SW 1271 (cell line): ENCODE data around the gene ADAMTSL2.
"Not testable (repeated sequence)": the region's sequence is repeated elsewhere in the genome, so short reads cannot be mapped to it uniquely, and the experiment has no call there.

Source experiments
- DNase-seq, 2 experiments: peaks; one replicate each; lab custom pipeline; 2025; lab: John Stamatoyannopoulos, UW

The ADAMTSL2 gene

GRCh38 chr9:133558191-133559126 lies 24.0 kb downstream of the ADAMTSL2 start:
- no peak for DNase-seq

GRCh38 chr9:133560311-133560710 lies 25.8 kb downstream of the ADAMTSL2 start:
- no peak for DNase-seq

GRCh38 chr9:133560944-133561343 lies 26.4 kb downstream of the ADAMTSL2 start:
- DNase-seq = no peak

GRCh38 chr9:133561976-133562554 lies 27.6 kb downstream of the ADAMTSL2 start:
- DNase-seq = no peak

DNA sequence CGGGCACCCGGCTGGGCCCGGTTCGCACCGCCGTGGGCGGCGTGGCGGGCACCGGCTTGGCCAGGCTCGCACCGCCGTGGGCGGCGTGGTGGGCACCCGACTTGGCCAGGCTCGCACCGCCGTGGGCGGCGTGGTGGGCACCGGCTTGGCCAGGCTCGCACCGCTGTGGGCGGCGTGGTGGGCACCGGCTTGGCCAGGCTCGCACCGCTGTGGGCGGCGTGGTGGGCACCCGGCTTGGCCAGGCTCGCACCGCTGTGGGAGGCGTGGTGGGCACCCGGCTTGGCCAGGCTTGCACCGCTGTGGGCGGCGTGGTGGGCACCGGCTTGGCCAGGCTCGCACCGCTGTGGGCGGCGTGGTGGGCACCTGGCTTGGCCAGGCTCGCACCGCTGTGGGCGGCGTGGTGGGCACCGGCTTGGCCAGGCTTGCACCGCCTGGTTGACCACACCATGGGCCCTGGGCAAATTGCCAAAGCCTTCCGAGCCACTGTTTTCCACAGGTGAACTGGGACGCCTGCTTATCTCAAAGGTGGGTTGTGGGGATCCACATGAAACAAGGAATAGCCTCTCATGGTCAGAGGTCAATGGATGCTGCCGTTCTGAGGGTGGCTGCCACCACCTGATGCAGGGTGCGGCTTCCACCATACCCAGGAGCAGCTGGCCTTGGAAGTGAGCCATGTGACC lies 28.2 kb downstream of the ADAMTSL2 start:
- DNase-seq = no peak

GRCh38 chr9:133563291-133563796 lies 28.8 kb downstream of the ADAMTSL2 start:
- DNase-seq = no peak

DNA sequence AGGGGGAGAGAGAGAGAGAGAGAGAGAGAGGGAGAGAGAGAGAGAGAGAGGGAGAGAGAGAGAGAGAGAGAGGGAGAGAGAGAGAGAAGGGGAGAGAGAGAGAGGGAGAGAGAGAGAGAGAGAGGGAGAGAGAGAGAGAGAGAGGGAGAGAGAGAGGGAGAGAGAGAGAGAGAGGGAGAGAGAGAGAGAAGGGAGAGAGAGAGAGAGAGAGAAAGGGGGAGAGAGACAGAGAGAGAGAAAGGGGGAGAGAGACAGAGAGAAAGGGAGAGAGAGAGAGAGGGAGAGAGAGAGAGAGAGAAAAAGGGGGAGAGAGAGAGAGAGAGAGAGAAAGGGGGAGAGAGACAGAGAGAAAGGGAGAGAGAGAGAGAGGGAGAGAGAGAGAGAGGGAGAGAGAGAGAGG lies 29.3 kb downstream of the ADAMTSL2 start:
- not testable (repeated sequence) for DNase-seq

DNA sequence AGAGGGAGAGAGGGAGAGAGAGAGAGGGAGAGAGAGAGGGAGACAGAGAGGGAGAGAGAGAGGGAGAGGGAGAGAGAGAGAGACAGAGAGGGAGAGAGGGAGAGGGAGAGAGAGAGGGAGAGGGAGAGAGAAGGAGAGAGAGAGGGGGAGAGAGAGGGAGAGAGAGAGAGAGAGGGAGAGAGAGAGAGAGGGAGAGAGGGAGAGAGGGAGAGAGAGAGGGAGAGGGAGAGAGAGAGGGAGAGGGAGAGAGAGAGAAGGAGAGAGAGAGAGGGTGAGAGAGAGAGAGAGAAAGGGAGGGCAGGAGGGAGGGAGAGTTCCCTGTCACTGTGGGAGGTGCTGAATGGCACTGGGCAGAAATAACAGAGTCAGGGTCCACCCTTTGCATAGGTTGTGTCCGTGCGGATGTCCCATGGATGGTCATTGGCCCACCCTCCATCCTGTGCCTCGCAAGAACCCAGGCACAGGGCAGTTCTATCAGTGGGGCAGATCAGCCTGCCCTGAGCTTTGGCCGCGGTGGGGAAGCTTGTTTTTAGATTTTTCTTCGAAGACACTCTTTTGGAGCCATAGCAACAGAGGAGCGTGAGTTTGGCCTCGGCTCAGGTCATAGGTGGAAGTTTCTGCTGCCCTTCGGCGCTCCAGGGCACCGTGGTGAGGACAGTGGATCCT lies 30.1 kb downstream of the ADAMTSL2 start:
- DNase-seq = no peak

DNA sequence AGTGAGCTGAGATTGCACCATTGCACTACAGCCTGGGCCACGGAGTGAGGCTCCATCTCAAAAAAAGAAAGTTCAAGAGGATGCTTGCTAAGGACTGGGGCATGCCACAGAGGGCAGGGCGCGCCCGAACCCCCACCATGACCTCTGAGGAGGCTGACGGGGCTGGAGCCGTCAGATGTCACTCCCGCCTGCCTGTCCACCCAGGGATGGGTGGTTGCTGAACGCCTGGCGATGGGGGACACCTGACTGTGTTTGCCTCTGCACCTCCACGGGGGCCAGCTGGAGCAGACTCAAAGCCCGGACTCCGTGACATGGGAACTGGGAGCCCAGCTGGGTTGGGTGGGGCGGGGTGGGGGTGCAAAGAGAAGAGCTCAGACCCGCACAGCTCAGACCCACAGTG lies 31.9 kb downstream of the ADAMTSL2 start:
- DNase-seq = no peak

- DNase-seq = no peak
These were observed 32.3 kb downstream of the ADAMTSL2 start for GRCh38 chr9:133566817-133567216.

DNA sequence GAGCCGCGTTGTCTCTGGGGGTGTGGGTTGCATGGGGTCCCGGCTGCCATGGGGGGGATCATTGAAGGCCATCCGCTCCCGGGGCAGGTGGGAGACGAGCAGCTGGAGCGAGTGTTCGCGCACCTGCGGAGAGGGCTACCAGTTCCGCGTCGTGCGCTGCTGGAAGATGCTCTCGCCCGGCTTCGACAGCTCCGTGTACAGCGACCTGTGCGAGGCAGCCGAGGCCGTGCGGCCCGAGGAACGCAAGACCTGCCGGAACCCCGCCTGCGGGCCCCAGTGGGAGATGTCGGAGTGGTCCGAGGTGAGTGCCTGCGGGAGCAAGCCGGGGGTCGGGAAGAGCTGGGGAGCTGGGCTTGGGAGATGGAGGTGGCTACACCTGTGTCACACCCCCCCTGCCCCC lies 33.7 kb downstream of the ADAMTSL2 start:
- DNase-seq = no peak

GRCh38 chr9:133569121-133569785 lies 34.7 kb downstream of the ADAMTSL2 start:
- DNase-seq = no peak

DNA sequence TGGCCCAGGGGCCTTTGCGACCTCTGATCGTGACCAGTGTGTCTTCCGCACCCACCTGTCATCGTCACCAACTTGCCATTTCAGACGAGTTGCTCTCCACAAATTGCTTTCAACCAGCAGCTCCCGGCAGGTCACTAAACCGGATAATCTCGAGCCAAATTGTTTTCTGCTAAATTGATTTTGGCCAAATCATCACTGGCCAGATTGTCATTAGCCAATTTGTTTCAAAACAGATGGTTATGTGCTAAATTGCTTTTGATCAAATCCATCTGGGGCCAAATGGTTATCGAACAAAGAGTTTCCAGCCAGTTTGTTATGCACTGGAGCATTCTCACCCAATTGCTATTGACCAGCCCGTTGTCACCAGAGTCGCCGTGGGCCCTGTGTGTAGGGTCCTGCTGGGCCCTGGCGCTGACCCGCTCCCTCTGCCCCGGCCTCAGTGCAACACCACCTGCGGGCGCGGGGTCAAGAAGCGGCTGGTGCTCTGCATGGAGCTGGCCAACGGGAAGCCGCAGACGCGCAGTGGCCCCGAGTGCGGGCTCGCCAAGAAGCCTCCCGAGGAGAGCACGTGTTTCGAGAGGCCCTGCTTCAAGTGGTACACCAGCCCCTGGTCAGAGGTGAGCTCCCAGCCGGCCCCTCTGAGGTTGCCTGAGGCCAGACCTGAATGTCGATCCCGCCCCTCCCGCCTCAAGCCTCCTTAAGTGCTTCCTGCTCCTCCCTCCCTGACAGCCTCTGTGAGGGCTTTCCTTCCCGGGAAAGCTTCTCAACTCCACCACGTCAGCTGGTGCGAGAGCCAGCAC lies 35.6 kb downstream of the ADAMTSL2 start:
- no peak for DNase-seq

DNA sequence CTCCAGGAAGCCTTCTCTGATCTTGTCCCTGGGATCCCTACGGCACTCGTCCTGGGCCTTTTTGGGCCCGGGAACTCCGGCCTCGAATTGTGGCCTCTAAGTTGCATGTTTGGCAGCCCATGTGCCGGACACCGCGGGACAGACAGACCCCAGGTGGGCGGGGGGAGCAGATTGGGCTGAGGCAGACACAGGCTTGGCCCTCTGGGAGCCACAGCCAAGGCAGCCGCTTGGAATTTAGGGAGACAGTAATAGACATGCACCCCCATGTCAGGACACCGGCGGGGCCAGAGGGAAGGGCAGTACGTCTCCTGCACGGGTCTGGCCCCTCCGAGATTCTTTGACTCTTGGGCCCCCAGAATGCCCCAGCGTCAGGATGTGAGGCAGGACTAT lies 36.2 kb downstream of the ADAMTSL2 start:
- DNase-seq = no peak

DNA sequence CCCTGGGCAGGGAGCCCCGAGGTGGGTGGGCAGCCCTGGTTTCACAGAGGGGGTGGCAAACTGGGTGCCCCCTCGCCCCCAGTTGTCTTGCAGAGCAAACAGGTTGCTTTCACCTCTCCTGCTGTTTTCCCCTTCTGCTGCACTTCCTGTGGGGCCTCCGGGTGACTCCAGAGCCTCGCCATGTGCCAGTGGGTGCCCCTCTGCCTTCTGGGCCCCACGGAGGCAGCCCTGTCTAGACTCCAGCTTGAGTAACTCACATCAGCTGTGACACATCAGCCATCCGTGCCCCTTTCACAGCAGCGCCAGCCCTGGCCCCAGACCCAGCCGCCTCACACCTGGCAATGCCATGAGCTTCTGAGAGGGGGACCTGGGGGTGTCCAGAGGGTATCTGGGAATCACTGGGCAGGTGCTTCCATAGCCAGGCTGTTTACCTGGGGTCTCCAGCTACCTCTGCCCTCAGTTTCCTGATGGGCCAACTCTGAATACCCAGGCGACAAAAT lies 36.9 kb downstream of the ADAMTSL2 start:
- no peak for DNase-seq

DNA sequence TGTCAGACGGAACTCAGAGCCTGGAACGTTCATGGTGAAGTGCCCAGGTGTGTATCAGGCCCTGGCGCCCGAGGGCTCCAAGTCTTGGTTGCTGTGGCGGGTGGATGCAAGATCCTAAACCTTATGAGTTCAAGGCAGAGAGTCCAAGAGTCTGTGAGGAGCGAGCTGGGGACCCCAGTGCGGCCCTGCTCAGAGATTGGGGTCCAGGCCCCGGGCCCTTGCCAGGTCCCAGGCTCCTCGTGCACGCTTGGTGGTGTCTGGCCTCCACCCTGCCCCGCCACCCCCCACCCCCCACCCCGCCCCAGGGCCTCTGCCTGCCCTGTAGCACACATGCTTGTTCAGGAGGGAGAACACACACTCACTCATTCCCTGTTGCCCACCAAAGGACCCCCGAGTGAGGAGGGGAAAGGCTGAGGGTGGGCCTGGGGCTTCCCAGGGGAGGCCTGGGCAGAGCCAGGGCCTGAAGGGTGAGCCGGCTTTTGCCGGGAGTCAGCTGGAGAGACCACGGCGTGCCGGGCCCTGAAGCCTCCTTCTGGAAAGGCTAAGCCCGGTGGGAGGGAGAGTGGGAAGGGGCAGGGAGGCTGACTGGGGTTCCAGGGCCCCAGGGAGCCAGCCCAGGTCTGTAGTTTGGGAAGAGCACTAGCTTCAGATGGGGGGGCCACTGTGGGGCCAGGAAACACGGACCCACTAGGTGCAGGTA lies 37.5 kb downstream of the ADAMTSL2 start:
- no peak for DNase-seq

DNA sequence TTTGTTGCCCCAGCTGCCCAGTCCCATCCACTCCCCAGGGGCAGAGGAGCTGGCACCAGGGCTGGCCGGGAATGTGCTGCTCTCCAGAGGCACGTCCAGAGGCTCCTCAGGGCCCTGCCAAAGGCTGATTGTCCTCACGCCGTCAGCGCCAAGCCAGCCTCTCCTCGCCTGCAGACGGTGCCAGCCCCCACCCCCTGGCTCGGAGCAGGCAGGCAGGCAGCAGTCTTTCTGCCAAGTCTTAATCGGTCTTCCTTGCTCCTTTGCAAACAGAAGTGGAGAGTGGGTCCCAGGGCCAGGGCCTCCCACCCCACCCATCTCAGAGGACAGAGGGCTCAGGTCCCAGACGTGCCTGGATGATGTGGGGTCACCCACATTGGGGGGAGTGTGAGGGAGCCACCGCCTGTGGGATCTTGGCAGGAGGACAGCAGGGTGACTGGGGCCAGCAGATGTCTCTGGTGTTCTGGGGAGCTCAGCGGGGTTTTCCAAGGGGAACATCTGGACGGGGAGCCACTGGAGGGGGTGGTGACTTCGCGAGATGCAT lies 38.4 kb downstream of the ADAMTSL2 start:
- no peak for DNase-seq

- DNase-seq = no peak
These were observed 39.4 kb downstream of the ADAMTSL2 start for GRCh38 chr9:133573791-133574515.

DNA sequence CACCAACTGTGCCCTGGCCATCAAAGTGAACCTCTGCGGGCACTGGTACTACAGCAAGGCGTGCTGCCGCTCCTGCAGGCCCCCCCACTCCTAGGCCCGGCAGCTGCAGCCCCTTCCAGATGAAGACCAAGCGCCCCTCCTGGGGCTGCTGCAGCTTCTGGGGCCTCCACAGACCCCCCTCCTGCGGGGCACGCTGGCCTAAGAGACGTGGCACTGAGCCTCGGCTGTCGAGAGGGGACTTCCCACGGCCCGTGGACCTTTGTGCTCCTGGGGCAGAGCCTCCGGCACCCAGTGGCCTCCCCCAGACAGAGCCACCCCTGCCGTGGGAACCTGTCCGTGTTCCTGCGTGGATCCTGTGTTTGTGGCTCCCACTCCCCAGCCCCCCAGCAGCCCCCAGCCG lies 40.3 kb downstream of the ADAMTSL2 start:
- no peak for DNase-seq
